ENCODE data around the gene ITGB3. TPM values are rescaled to one million over a fixed set of nuclear protein-coding genes. Genes with fewer than 3 reads are reported as not detected.
A peak's percentile ranks its signal among the peaks of the same experiment; 100 is the strongest.

Gene ITGB3
- total and polyA plus RNA-seq, 9 of the 15 experiments (the other 6 are each of a cell fraction or from before 2014, with no cell fraction given): 0.08 to 2.6 (median 0.62) TPM; not detected in 1

GRCh38 chr17:47315451-47316266 lies 62.0 kb downstream of the ITGB3 start (continued):
- 0 out of 4 replicates have a peak, but pooled peaks of 1 of the 2 experiments have one; percentile 39 for TF ChIP-seq MNT (conservative IDR thresholded peaks at IDR 0.05)
- peak; percentile 45; the same call in 1 of the 2 replicates for TF ChIP-seq FOSL1 (tag; conservative IDR thresholded peaks at IDR 0.05)
- no peak for TF ChIP-seq BHLHE40 (IDR thresholded peaks at IDR 0.05; ENCODE audit: low read length)
- 0 out of 2 replicates have a peak, but pooled peaks have one; percentile 4 for TF ChIP-seq JUND (IDR thresholded peaks at IDR 0.05; ENCODE audit: borderline replicate concordance, low read depth, low read length)
- no peak; the same call in 2 of the 3 replicates for TF ChIP-seq JUND (tag; IDR thresholded peaks at IDR 0.05; ENCODE audit: borderline replicate concordance, low read depth, low read length)
- TF ChIP-seq RB1 (IDR thresholded peaks at IDR 0.05; ENCODE audit: low read depth): peak; percentile 21; the same call in 1 of the 2 replicates
- TF ChIP-seq SP1 (CRISPR knock-in tag; IDR thresholded peaks at IDR 0.05): peak; percentile 19; the same call in 1 of the 2 replicates
- 0 out of 2 replicates have a peak, but pooled peaks have one; percentile 25 for TF ChIP-seq CTBP1 (IDR thresholded peaks at IDR 0.05; ENCODE audit: borderline replicate concordance)
- no peak for TF ChIP-seq ERF (CRISPR knock-in tag; IDR thresholded peaks at IDR 0.05)
- TF ChIP-seq SMC3 (conservative IDR thresholded peaks at IDR 0.05; ENCODE audit: insufficient read depth, low read depth, low read length): peak; percentile 94
- peak; percentile 94 for TF ChIP-seq ARID2 (IDR thresholded peaks at IDR 0.05)
- TF ChIP-seq MAZ (CRISPR knock-in tag; conservative IDR thresholded peaks at IDR 0.05 in 1 of 2, IDR thresholded peaks at IDR 0.05 in 1 of 2): peak in 1 of 2 experiments; percentile 54; a peak in 2 of 4 replicates
- TF ChIP-seq MCM5 (IDR thresholded peaks at IDR 0.05; ENCODE audit: low read depth): no peak
- TF ChIP-seq ZNF589 (CRISPR knock-in tag; IDR thresholded peaks at IDR 0.05; ENCODE audit: low read depth): 0 out of 2 replicates have a peak, but pooled peaks have one; percentile 31
- no peak for TF ChIP-seq SRSF9 (IDR thresholded peaks at IDR 0.05; ENCODE audit: borderline replicate concordance, low read depth, low read length)
- TF ChIP-seq COPS2 (conservative IDR thresholded peaks at IDR 0.05): no peak
- TF ChIP-seq HNRNPK (IDR thresholded peaks at IDR 0.05; ENCODE audit: low read depth, low read length, poor library complexity, severe bottlenecking): no peak
- no peak for TF ChIP-seq HMG20A (CRISPR knock-in tag; conservative IDR thresholded peaks at IDR 0.05)
- TF ChIP-seq ATF1 (CRISPR knock-in tag; IDR thresholded peaks at IDR 0.05): no peak
- TF ChIP-seq ATF1 (tag; IDR thresholded peaks at IDR 0.05): 0 out of 2 replicates have a peak, but pooled peaks have one; percentile 21
- no peak for TF ChIP-seq CREB5 (CRISPR knock-in tag; IDR thresholded peaks at IDR 0.05)
- TF ChIP-seq RAD21 (CRISPR knock-in tag; conservative IDR thresholded peaks at IDR 0.05 in 1 of 2, IDR thresholded peaks at IDR 0.05 in 1 of 2): peak; percentile 99 to 100
- TF ChIP-seq BRD9 (IDR thresholded peaks at IDR 0.05; ENCODE audit: low read depth, partially characterized antibody): peak; percentile 48
- TF ChIP-seq KLF16 (IDR thresholded peaks at IDR 0.05): peak; percentile 31; the same call in 1 of the 2 replicates
- TF ChIP-seq ZZZ3 (IDR thresholded peaks at IDR 0.05): no peak
- no peak for TF ChIP-seq RBM39 (optimal IDR thresholded peaks at IDR 0.05; ENCODE audit: low read depth, low read length)
